GM18520 (cell line): ENCODE results near the gene MYH15.
"Not testable (repeated sequence)": the region's sequence is repeated elsewhere in the genome, so short reads cannot be mapped to it uniquely, and the experiment has no call there.

Source experiments
- ATAC-seq: cut with Tn5 transposase; IDR thresholded peaks from one replicate; pipeline ENCODE4 v1.9.1; 2021; ENCODE audit not compliant: unreplicated experiment

The MYH15 gene

GRCh38 chr3:108391917-108392593, 118.3 kb downstream of the MYH15 start:
- no peak for ATAC-seq

- no peak for ATAC-seq
Measured at GRCh38 chr3:108389372-108389771, 121.0 kb downstream of the MYH15 start.

- ATAC-seq: peak; percentile 48
Measured at GRCh38 chr3:108388136-108389132, 122.0 kb downstream of the MYH15 start.

- no peak for ATAC-seq
Measured at GRCh38 chr3:108387063-108387462, 123.3 kb downstream of the MYH15 start.

- no peak for ATAC-seq
Measured at GRCh38 chr3:108383306-108383705, 127.1 kb downstream of the MYH15 start.

GRCh38 chr3:108381529-108382140, 128.8 kb downstream of the MYH15 start:
- no peak for ATAC-seq

GRCh38 chr3:108380128-108380795, 130.1 kb downstream of the MYH15 start:
- ATAC-seq: no peak

- not testable (repeated sequence) for ATAC-seq
Measured at GRCh38 chr3:108378952-108379342, 131.4 kb downstream of the MYH15 start.

- ATAC-seq: no peak
Measured at GRCh38 chr3:108378153-108378951, 132.0 kb downstream of the MYH15 start.

- ATAC-seq: no peak
Measured at GRCh38 chr3:108377384-108377783, 133.0 kb downstream of the MYH15 start.

- no peak for ATAC-seq
Measured at GRCh38 chr3:108376026-108376425, 134.4 kb downstream of the MYH15 start.

GRCh38 chr3:108359011-108359410, 151.4 kb downstream of the MYH15 start:
- ATAC-seq: no peak

- ATAC-seq: no peak
Measured at GRCh38 chr3:108357042-108357441, 153.4 kb downstream of the MYH15 start.

GRCh38 chr3:108354562-108354961, 155.8 kb downstream of the MYH15 start:
- ATAC-seq: no peak

- ATAC-seq: no peak
Measured at GRCh38 chr3:108352176-108352575, 158.2 kb downstream of the MYH15 start.

GRCh38 chr3:108346301-108347227, 163.8 kb downstream of the MYH15 start:
- no peak for ATAC-seq

GRCh38 chr3:108345492-108346205, 164.7 kb downstream of the MYH15 start:
- ATAC-seq: no peak

GRCh38 chr3:108343491-108343890, 166.9 kb downstream of the MYH15 start:
- ATAC-seq: no peak
